Mucosa of descending colon (tissue), 3 donors: ENCODE data around the gene CNTNAP2. TPM values are rescaled to one million over a fixed set of nuclear protein-coding genes. Genes with fewer than 3 reads are reported as not detected.

Experiments
- ATAC-seq: fragments of 200-7000 bp; cut with Tn5 transposase; one replicate; pipeline ENCODE4 v1.9.1; 2020; ENCODE audit warnings: mild to moderate bottlenecking, moderate library complexity
- DNase-seq, 3 donors: peaks; one replicate each; pipeline ENCODE4 v3.0.0-alpha.2; 2020
- H3K36me3 ChIP-seq: fragments of 200-600 bp; one replicate; pipeline ENCODE4 v1.8.0; 2021; ENCODE audit warnings: low read depth, mild to moderate bottlenecking
- H3K4me1 ChIP-seq: fragments of 200-600 bp; one replicate; pipeline ENCODE4 v1.8.0; 2021; ENCODE audit warnings: low read depth, mild to moderate bottlenecking
- H3K4me3 ChIP-seq: fragments of 200-600 bp; one replicate; pipeline ENCODE4 v1.8.0; 2021; ENCODE audit warnings: mild to moderate bottlenecking
- H3K9me3 ChIP-seq: fragments of 200-600 bp; one replicate; pipeline ENCODE4 v1.8.0; 2021; ENCODE audit warnings: mild to moderate bottlenecking
- CTCF ChIP-seq: fragments of 200-600 bp; IDR thresholded peaks from one replicate; pipeline ENCODE4 v1.8.0; 2022; ENCODE audit warnings: antibody characterized with exemption, mild to moderate bottlenecking
- intact Hi-C, 2 donors: fragments of 100-400 bp; cut with DNase I in 1 of 2; cut with micrococcal nuclease in 1 of 2; formaldehyde crosslinking; loops; one replicate each; pipeline versions ENCODE4 v1.11.0 to v1.11.1; 2022; cut with DNase I, micrococcal nuclease
- total RNA-seq, 3 donors: library from RNA; stranded (reverse); fragmentation: NEBNext Ultra II Directional in 2 of 3; extraction: Animal tissue kit (Norgen Biotek cat#: 25700) in 2 of 3; gene quantifications; one replicate each; pipeline versions ENCODE4 v1.2.1 to v1.2.4, GENCODE V29; 2021 to 2023
- donor health status: DM: no; HTN: no; CAD: no; lungs with moderate emphysema.
- donor health status: DM: no; HTN: no; CAD: no.
- donor health status: DM: no; HTN: yes; CAD: no.

The CNTNAP2 gene
- total RNA-seq, 3 donors from 2014 or later: 3.1 to 5.9 (median 4.2) TPM

- H3K4me1 ChIP-seq: no peaks in the 10 kb centered on the region
- H3K4me3 ChIP-seq: no peak overlapping the region
- DNase-seq (no peak), ATAC-seq (no peak)
- no peaks in the 10 kb centered on the region for H3K36me3 ChIP-seq
- intact Hi-C loops: no loop called here
- peaks cover 4% of the 10 kb centered on the region for H3K9me3 ChIP-seq
- no peak for TF ChIP-seq CTCF
Observed at GRCh38 chr7:146146831-146147486, 30.4 kb downstream of the CNTNAP2 start.

- H3K4me1 ChIP-seq: no peaks in the 10 kb centered on the region
- H3K9me3 ChIP-seq: peaks cover 6% of the 10 kb centered on the region
- no peak overlapping the region for H3K4me3 ChIP-seq
- DNase-seq (no peak), ATAC-seq (no peak)
- intact Hi-C loops: no loop called here
- H3K36me3 ChIP-seq: no peaks in the 10 kb centered on the region
- no peak for TF ChIP-seq CTCF
Observed at GRCh38 chr7:146150153-146150552, 33.6 kb downstream of the CNTNAP2 start.

GRCh38 chr7:146172112-146172511, 55.5 kb downstream of the CNTNAP2 start:
- Histone ChIP-seq H3K4me3 (no peak overlapping the region), H3K36me3 (no peaks in the 10 kb centered on the region), H3K4me1 (no peaks in the 10 kb centered on the region), H3K9me3 (peaks cover 24% of the 10 kb centered on the region)
- DNase-seq: no peak
- intact Hi-C loops: no loop called here
- no peak for TF ChIP-seq CTCF
- no peak for ATAC-seq

GRCh38 chr7:146175716-146176115, 59.1 kb downstream of the CNTNAP2 start:
- H3K9me3 ChIP-seq: peaks cover 13% of the 10 kb centered on the region
- ATAC-seq: no peak
- H3K4me1 ChIP-seq: no peaks in the 10 kb centered on the region
- no peak for TF ChIP-seq CTCF
- H3K36me3 ChIP-seq: no peaks in the 10 kb centered on the region
- no peak for DNase-seq
- intact Hi-C loops: no loop called here
- H3K4me3 ChIP-seq: no peak overlapping the region

- no peaks in the 10 kb centered on the region for H3K4me1 ChIP-seq
- intact Hi-C loops: no loop called here
- DNase-seq (no peak), ATAC-seq (no peak)
- TF ChIP-seq CTCF: no peak
- H3K9me3 ChIP-seq: peaks cover 10% of the 10 kb centered on the region
- H3K4me3 ChIP-seq: no peak overlapping the region
- no peaks in the 10 kb centered on the region for H3K36me3 ChIP-seq
Observed at GRCh38 chr7:146176860-146177259, 60.3 kb downstream of the CNTNAP2 start.

GRCh38 chr7:146177301-146177700, 60.7 kb downstream of the CNTNAP2 start:
- Histone ChIP-seq H3K9me3 (peaks cover 10% of the 10 kb centered on the region), H3K4me3 (no peak overlapping the region), H3K4me1 (no peaks in the 10 kb centered on the region), H3K36me3 (no peaks in the 10 kb centered on the region)
- TF ChIP-seq CTCF: no peak
- DNase-seq: no peak
- no peak for ATAC-seq
- intact Hi-C loops: no loop called here
